Cardiac muscle cell (in vitro differentiated cells and primary cell): ENCODE results near the gene KNL1. TPM values are rescaled to one million over a fixed set of nuclear protein-coding genes. Genes with fewer than 3 reads are reported as not detected.
A peak's percentile ranks its signal among the peaks of the same experiment; 100 is the strongest.

Source experiments
- DNase-seq, 2 donors: peaks; one replicate each; pipeline versions ENCODE4 v3.0.0 to v3.0.0-alpha.2; 2010 to 2017; ENCODE audit warnings: low read depth in 1 of 2, low spot score in 1 of 2
- H3K27ac ChIP-seq: fragments of 200-600 bp; sonication (generic); 2 replicates; pipeline ENCODE4 v1.5.1; 2016
- H3K27me3 ChIP-seq: fragments of 200-600 bp; sonication (generic); 2 replicates; pipeline ENCODE4 v1.6.0; 2016; ENCODE audit warnings: control low read depth
- H3K36me3 ChIP-seq: fragments of 200-600 bp; sonication (generic); 2 replicates; pipeline ENCODE4 v1.5.1; 2016; ENCODE audit warnings: control low read depth
- H3K4me1 ChIP-seq: fragments of 200-600 bp; sonication (generic); 2 replicates; pipeline ENCODE4 v1.8.1; 2017; ENCODE audit warnings: low read depth, mild to moderate bottlenecking, mixed run types
- H3K4me3 ChIP-seq: fragments of 200-600 bp; sonication (generic); 2 replicates; pipeline ENCODE4 v1.5.1; 2016; ENCODE audit warnings: mild to moderate bottlenecking
- H3K9me3 ChIP-seq: fragments of 200-600 bp; sonication (generic); 2 replicates; pipeline ENCODE4 v1.5.1; 2017; ENCODE audit warnings: low read depth, mild to moderate bottlenecking, control low read depth
- polyA plus RNA-seq: library from polyadenylated mRNA; unstranded; fragments of >200 nt; fragmentation: Nextera tagmentation; extraction: Ambion mirVana; gene quantifications from 2 replicates; pipeline ENCODE4 v1.2.1, GENCODE V29; 2016
- total RNA-seq: library from RNA; depleted of rRNA; stranded (reverse); fragments of >200 nt; gene quantifications from 2 replicates; pipeline ENCODE4 v1.2.3, GENCODE V29; 2016
- TF ChIP-seq, protein P1 (sequence below): IDR thresholded peaks from 2 replicates; pipeline ENCODE4 v1.5.1; 2012; ENCODE audit warnings: low read depth, mild to moderate bottlenecking, low read length

The KNL1 gene
- total and polyA plus RNA-seq, 2 experiments from 2014 or later = 1.4 to 15.2 TPM

DNA sequence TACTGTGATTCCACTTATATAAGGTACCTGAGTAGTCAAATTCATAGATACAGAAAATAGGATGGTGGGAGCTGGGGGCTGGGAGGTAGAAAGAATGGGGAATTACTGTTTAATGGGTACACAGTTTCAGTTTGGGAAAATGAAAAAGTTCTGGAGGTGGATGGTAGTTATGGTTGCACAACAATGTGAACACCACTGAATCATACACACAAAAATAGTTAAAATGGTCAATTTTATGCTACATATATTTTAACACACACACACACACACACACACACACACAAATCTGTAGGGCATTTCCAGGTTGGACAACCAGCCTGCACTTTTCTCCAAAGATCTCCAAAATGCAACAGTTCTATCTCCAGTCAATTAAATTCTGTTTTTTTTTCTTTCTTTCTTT, 30.6 kb upstream of the KNL1 start:
- H3K4me3 ChIP-seq = no peak overlapping the region
- TF ChIP-seq, protein P1, sequence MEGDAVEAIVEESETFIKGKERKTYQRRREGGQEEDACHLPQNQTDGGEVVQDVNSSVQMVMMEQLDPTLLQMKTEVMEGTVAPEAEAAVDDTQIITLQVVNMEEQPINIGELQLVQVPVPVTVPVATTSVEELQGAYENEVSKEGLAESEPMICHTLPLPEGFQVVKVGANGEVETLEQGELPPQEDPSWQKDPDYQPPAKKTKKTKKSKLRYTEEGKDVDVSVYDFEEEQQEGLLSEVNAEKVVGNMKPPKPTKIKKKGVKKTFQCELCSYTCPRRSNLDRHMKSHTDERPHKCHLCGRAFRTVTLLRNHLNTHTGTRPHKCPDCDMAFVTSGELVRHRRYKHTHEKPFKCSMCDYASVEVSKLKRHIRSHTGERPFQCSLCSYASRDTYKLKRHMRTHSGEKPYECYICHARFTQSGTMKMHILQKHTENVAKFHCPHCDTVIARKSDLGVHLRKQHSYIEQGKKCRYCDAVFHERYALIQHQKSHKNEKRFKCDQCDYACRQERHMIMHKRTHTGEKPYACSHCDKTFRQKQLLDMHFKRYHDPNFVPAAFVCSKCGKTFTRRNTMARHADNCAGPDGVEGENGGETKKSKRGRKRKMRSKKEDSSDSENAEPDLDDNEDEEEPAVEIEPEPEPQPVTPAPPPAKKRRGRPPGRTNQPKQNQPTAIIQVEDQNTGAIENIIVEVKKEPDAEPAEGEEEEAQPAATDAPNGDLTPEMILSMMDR = no peak
- no peak for DNase-seq
- peaks cover 3% of the 10 kb centered on the region for H3K36me3 ChIP-seq
- H3K27ac ChIP-seq = no peak overlapping the region
- H3K9me3 ChIP-seq = no peaks in the 10 kb centered on the region
- H3K4me1 ChIP-seq = peaks cover 6% of the 10 kb centered on the region
- H3K27me3 ChIP-seq = no peaks in the 10 kb centered on the region

DNA sequence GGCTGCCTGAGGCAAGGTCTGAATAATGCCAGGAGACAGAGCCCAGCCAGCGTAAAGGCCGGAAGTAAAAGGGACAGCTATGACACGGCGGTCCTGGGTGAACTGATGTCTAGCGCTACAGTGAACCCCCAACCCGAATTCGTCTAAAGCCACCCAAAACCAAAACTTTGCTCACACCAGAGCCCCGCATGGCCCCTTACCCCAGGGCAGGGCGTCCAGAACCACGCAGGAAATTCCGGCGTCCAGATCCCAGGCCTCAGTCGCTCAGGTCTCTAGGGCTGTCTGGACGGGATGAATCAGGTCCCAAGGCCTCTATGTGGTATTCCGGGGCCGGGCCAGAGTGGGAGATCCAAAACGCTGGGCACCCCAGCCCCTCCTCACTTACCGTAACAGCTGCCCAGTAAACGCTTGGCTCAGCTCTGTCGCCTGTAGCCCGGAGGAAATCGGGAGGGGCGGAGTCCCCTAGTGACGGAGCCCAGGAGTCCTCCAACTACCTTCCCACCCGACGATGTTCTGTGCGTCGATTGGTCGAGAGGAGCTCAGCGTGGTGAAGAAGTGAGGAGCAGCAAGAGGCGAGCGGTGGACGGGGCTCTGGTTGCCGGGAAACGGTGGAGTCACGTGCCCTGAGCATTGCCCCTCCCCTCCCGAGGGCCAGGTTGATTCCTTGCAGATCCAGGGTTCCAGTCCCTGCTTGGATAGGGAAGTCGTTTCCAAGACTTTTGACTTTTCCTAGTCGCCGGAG, 29.3 kb upstream of the KNL1 start, which contains the start of gene CCDC32:
Gene CCDC32 (minus strand): TSS at position 452 of the 742 bp plus-strand sequence. CDS start 2,027 bp downstream, outside the sequence.
- DNase-seq = peak; percentile 98 to 99
- H3K4me1 ChIP-seq = peaks cover 9% of the 10 kb centered on the region
- H3K36me3 ChIP-seq = peaks cover 3% of the 10 kb centered on the region
- TF ChIP-seq, protein P1 = no peak
- no peaks in the 10 kb centered on the region for H3K27me3 ChIP-seq
- H3K27ac ChIP-seq = peak within 1 kb of the TSS; percentile 74
- H3K9me3 ChIP-seq = no peaks in the 10 kb centered on the region
- peak within 1 kb of the TSS; percentile 78 for H3K4me3 ChIP-seq

DNA sequence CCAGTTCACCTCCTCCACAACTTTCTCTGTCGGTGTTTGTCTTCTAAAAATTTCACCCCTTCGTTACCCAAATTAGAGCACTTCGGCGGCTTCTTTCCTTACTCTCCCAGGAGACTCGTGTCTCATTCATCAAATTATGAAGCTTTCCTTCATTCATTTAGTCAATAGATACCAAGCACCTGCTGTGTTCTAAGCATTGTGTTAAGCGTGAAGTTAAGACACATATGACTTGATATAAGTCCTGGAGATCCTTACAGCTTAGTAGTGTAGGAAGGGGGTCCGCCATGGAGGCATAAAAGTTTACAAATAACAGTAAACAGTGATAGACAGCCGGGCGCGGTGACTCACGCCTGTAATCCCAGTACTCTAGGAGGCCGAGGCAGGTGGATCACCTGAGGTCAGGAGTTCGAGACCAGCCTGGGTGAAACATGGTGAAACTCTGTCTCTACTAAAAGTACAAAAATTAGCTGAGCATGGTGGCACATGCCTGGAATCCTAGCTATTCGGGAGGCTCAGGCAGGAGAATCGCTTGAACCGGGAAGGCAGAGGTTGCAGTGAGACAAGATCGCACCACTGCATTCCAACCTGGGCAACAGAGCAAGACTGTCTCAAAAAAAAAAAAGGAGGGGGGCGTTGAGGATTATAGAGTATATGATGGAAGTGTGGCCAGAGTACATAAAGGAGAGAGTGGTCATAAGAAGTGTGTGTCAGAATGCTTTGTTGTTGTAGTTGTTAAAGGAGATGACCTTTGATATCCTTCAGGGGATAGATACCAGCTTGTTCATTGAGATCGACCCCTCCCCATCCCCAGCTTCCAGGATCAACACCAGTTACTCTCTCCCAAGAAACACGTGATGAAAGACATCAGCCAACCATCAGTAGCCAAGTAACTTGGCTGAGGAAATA, 28.5 kb upstream of the KNL1 start:
- TF ChIP-seq, protein P1 = no peak

GRCh38 chr15:40567111-40567510, 26.9 kb upstream of the KNL1 start:
- peaks cover 15% of the 10 kb centered on the region for H3K4me1 ChIP-seq
- TF ChIP-seq, protein P1 = peak; percentile 39

More for the DNA sequence above, 28.5 kb upstream of the KNL1 start:
- H3K27me3 ChIP-seq = no peaks in the 10 kb centered on the region
- H3K9me3 ChIP-seq = no peaks in the 10 kb centered on the region
- H3K27ac ChIP-seq = peak overlapping the region; percentile 39
- no peak for DNase-seq
- peaks cover 14% of the 10 kb centered on the region for H3K4me1 ChIP-seq
- H3K36me3 ChIP-seq = peaks cover 3% of the 10 kb centered on the region
- H3K4me3 ChIP-seq = peak overlapping the region; percentile 3

DNA sequence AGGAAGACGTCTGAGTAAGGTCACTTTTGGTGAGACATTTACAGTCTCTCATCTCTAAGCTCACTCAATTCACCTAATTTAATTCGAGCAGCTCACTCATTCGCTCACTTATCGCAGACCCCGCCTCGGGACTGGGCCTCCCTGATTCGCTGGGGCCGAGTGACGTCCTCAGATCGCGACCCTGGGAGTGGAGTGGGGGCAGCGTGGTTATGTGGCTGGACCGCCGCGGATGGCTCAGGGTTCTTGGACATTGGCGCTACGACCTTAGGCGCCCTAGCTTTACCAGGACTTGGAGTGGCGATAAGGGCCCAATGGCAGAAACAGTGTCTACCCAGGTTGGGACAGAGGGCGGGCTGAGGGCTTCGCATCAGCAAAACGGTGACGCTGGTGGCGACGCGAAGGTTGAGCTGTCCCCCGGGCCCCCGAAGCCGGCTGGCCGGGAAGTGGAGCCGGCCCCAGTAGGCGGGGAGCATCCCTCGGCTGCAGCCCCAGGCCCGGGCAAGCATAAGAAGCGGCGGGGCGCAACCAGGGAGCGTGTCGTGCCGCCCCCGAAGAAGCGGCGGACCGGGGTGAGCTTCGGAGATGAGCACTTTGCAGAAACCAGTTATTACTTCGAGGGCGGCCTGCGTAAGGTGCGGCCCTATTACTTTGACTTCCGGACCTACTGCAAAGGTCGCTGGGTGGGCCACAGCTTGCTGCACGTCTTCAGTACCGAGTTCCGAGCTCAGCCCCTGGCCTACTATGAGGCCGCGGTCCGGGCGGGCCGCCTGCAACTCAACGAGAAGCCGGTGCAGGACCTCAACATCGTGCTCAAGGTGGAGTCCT, 24.7 kb upstream of the KNL1 start, which contains the start of gene RPUSD2:
Gene RPUSD2 (plus strand): TSS at position 171 of the 825 bp plus-strand sequence. CDS start 39 bp downstream, at position 210.
- DNase-seq = peak; percentile 94 to 95
- peaks cover 9% of the 10 kb centered on the region for H3K4me1 ChIP-seq
- no peaks in the 10 kb centered on the region for H3K27me3 ChIP-seq
- H3K27ac ChIP-seq = peak within 1 kb of the TSS; percentile 76
- TF ChIP-seq, protein P1 = no peak
- no peaks in the 10 kb centered on the region for H3K9me3 ChIP-seq
- H3K4me3 ChIP-seq = peak within 1 kb of the TSS; percentile 93
- peaks cover 5% of the 10 kb centered on the region for H3K36me3 ChIP-seq

More at GRCh38 chr15:40567111-40567510, 26.9 kb upstream of the KNL1 start:
- H3K4me3 ChIP-seq = no peak overlapping the region
- H3K27me3 ChIP-seq = no peaks in the 10 kb centered on the region
- no peak overlapping the region for H3K27ac ChIP-seq
- DNase-seq = peak in 1 of 2 donors; percentile 16
- no peaks in the 10 kb centered on the region for H3K9me3 ChIP-seq
- peaks cover 3% of the 10 kb centered on the region for H3K36me3 ChIP-seq
